GM12891 (cell line): ENCODE results near the gene KCNIP2. TPM values are rescaled to one million over a fixed set of nuclear protein-coding genes. Genes with fewer than 3 reads are reported as not detected.

ENCODE experiments used
- DNase-seq: peaks from one replicate; pipeline ENCODE4 v3.0.0; 2011; ENCODE audit warnings: low spot score; ENCODE audit not compliant: insufficient read length
- FAIRE-seq: peaks from 2 replicates; lab custom pipeline; 2011; peaks lifted over from hg19 to GRCh38; lab: Jason Lieb, UNC
- PAX5 ChIP-seq: IDR thresholded peaks from 2 replicates; pipeline ENCODE4 v1.6.1; 2011; ENCODE audit warnings: low read length, moderate library complexity, mild to moderate bottlenecking; ENCODE audit not compliant: insufficient read depth, severe bottlenecking
- POLR2A ChIP-seq: IDR thresholded peaks from 2 replicates; pipeline ENCODE4 v1.6.1; 2011; ENCODE audit warnings: low read depth, low read length, control low read depth
- POLR2AphosphoS5 ChIP-seq: IDR thresholded peaks from 2 replicates; pipeline ENCODE4 v1.6.1; 2011; ENCODE audit warnings: low read depth, low read length, control low read depth
- POU2F2 ChIP-seq: IDR thresholded peaks from 2 replicates; pipeline ENCODE4 v1.6.1; 2011; ENCODE audit warnings: low read depth, mild to moderate bottlenecking, control low read depth, low read length, moderate library complexity
- SPI1 ChIP-seq: IDR thresholded peaks from 2 replicates; pipeline ENCODE4 v1.6.1; 2011; ENCODE audit warnings: low read depth, low read length, control low read depth
- TAF1 ChIP-seq: IDR thresholded peaks from 2 replicates; pipeline ENCODE4 v1.6.1; 2011; ENCODE audit warnings: low read depth, low read length, control low read depth
- polyA plus RNA-seq: library from polyadenylated mRNA; unstranded; fragments of >200 nt; gene quantifications from one replicate; pipeline ENCODE4 v1.2.1, GENCODE V29; 2012; ENCODE audit warnings: low read depth, missing spikeins, inconsistent platforms; ENCODE audit not compliant: missing spikeins

KCNIP2 gene
- 1.5 TPM for polyA plus RNA-seq

DNA sequence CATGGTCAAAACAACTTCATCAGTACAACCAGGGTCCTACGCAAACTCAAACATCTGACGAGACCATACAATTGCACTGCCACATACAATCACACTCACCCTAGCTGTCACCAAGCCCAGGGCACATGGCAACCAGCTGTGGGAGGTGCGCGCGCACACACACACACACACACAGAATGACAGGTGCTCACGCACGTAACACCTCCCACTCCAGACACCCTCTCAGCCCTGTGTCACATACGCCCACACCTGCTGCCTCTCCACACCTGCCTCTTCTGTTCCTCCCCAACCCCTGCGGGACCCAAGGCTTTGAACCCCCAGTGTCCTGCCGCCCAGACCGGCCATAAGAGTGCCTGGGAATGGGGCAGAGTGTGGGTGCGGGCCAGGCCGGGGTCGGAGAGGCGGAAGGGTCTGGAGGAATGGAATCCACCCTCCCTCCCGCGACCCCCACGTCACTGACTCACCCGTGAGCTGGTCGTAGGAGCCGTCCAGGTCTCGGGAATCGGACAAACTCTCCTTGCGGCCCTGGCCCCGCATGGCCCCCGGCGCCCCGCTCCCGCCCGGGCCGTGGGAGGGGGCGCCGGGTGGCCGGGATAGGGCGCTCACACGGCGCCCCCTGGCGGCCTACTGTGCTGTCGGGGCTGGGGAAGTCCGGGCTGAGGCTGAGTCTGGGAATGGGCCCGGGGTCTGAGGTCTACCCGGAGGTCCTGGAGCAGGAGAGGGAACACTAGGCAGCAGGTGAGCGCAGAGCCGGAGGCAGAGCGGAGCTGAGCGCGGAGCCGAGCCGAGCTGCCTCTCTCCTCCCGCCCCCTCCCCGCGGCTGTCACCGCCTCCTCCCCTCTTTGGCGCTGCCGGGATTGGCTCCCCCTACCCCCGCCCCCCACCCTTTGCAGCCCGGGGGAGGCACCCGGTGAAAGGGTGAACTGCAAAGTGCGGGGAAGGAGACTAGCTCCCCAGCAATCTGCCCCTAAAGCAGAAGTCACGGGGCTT lies at the start of gene KCNIP2:
Gene KCNIP2, minus strand, starts transcription at position 769 of the 990 bp plus-strand sequence. Its CDS starts 232 bp downstream, at position 537.
- TF ChIP-seq SPI1 (no peak), PAX5 (no peak), POLR2A (no peak), TAF1 (no peak), POLR2AphosphoS5 (no peak), POU2F2 (no peak)
- DNase-seq (no peak), FAIRE-seq (peak; percentile 85)

- DNase-seq (no peak), FAIRE-seq (no peak)
- TF ChIP-seq POU2F2 = no peak
- TF ChIP-seq POLR2AphosphoS5 = no peak
- no peak for TF ChIP-seq PAX5
- TF ChIP-seq SPI1 = no peak
- TF ChIP-seq POLR2A = no peak
- no peak for TF ChIP-seq TAF1
These were observed 49.3 kb upstream of the KCNIP2 start for GRCh38 chr10:101892782-101893391.

DNA sequence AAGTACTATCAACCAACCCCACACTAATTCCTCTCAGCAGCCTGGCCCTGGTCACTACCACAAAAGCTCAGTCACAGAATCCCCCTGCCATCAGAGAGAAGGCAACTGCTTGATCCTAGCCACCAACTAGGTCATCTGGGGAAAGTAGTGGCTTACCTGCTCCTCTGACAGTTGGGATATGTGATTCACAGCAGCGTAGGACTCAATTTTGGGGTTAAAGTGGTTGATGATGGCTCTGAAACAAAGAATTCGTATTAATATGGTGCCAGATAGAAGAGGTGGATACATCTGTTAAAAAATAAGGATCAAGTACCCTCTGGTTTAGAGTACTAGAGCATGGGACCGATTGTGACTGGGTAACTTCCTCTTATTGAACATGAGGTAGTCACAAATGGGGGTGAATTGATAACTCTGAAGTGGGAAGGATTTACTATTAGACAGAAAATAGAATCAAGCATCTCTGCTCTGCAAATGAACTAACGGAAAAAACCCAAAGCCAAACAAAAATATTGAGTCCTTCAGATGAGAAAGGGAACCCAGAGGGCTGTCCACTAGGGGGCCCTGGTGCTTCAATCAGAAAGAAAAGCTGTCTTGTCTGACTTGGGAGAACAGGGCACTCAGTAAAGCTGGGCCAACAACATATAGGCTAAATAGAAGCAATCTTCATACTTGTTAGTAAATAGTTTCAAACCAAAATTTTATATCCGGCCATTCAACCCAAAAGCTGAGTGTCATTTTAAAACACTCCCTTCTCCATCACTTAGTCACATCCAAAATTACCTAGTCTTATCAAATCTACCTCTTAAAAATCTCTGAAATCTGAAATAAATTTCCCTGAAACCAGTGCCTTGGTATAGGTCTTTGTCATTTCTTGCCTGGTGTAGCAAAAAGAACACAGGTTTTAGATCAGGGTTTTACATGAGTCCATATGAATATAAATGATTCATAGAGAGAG lies 45.9 kb upstream of the KCNIP2 start:
- FAIRE-seq = peak; percentile 83
- TF ChIP-seq SPI1 (no peak), TAF1 (no peak), POLR2A (no peak), PAX5 (no peak)
- peak; percentile 44 for DNase-seq

GRCh38 chr10:101888251-101888949 lies 44.8 kb upstream of the KCNIP2 start:
- no peak for DNase-seq
- peak; percentile 16 for FAIRE-seq
- TF ChIP-seq SPI1 (no peak), POLR2A (no peak), TAF1 (no peak), PAX5 (no peak), POLR2AphosphoS5 (no peak), POU2F2 (no peak)

DNA sequence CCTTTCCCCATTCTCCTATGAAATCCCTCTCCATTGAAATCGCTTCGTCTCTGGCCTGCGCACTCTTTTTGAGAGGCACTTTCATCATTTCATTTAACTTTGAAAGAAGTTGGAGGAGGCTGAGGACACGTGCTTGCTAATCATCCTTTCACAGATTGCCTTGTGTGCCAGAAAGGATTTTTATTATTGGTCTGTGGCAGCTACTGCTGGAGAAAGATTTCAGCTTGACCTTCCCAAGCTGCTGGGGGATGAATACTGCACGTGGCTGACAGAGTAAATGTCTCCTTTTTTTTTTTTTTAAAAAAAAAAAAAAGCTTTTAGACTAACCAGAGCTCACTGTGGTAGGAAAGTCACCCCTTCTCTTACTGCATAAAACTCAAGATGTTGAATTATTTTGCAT lies 44.2 kb upstream of the KCNIP2 start:
- DNase-seq (no peak), FAIRE-seq (no peak)
- TF ChIP-seq POU2F2 (no peak), POLR2A (no peak), TAF1 (no peak), SPI1 (no peak), PAX5 (no peak), POLR2AphosphoS5 (no peak)

DNA sequence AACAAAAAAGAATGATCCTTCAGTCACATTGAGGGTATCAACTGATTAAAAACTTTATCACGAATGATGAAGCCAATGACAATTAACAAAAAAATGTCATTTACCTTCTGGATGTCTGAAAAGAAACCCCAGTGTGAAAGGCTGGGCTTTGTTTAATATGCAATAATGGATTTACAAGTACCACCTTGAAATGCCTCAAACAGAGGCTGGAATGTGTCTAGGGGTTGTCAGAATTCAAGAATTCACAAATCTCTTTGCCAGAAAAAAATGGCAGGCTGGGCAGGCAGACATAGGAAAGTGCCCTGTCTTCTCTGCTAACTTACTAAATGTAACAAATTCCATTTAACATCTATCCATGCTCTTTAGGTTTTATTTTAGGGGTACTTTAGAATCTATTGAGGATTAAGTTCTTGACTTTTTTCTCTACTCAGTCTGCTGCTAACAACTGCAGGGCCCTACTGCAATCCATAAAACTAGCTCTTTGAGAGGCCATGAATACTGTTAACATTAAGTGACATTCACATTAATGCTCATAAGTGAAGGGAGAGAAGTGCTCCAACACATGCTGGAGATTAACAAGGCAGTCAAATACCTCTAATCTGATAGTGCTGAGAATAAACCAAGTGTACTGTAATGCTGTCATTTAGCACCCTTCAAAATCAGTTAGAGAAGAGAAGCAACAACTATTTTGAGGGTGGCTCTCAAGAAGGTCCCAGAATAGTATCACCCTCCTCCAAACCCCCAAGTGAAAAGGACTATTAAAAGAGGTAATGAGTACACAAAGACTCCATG lies 43.1 kb upstream of the KCNIP2 start:
- TF ChIP-seq POU2F2 = no peak
- TF ChIP-seq PAX5 = no peak
- TF ChIP-seq SPI1 = no peak
- no peak for TF ChIP-seq POLR2AphosphoS5
- no peak for TF ChIP-seq POLR2A
- TF ChIP-seq TAF1 = no peak
- peak; percentile 28 for FAIRE-seq

GRCh38 chr10:101881036-101881774 lies 37.6 kb upstream of the KCNIP2 start:
- no peak for FAIRE-seq
- TF ChIP-seq POLR2AphosphoS5 (no peak), POU2F2 (no peak), PAX5 (no peak), SPI1 (no peak), POLR2A (no peak)
- no peak for DNase-seq

More for the DNA sequence above, 43.1 kb upstream of the KCNIP2 start:
- no peak for DNase-seq
